Prostate gland (tissue), 2 donors: ENCODE measurements around the gene CHST13.

Source experiments
- CTCF ChIP-seq, 4 experiments: fragments of 200-600 bp in 2 of 4; fragments of 450-650 bp in 2 of 4; sonication (generic) in 2 of 4; IDR thresholded peaks; 1 replicate in 3 of 4; 2 replicates in 1 of 4; pipeline ENCODE4 v1.5.1; 2016 to 2019; ENCODE audit warnings: antibody characterized with exemption in 4 of 4, mild to moderate bottlenecking in 2 of 4, moderate library complexity in 2 of 4
- POLR2AphosphoS5 ChIP-seq: sonication (generic); formaldehyde crosslinking; IDR thresholded peaks from one replicate; pipeline ENCODE4 v1.6.1; 2017; ENCODE audit warnings: antibody characterized with exemption

GRCh38 chr3:126498929-126499328 lies 25.0 kb upstream of the CHST13 start:
- TF ChIP-seq CTCF (IDR thresholded peaks at IDR 0.05) (no peak), POLR2AphosphoS5 (no peak)
